ENCODE measurements around the gene IQCM.
"Not testable (repeated sequence)": the region's sequence is repeated elsewhere in the genome, so short reads cannot be mapped to it uniquely, and the experiment has no call there.

Gene IQCM

DNA sequence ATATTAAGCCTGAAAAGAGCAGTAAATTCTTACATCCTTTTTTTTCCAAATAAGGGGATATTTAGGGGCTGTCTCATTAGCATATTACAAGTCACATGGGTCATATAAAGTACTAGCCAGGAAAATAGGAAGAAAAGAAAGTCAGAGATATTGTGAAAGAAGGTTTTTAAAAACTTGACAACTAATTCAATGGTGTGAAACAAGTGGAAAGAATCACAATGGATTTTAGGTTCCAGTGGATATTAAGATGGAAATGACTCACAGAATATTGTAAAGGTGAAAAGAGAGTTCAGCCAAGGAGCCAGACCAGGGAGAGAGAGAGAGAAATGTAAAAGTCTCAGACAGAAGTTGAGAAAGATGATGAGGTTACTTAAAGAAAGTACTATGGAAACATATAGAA lies 297.2 kb downstream of the IQCM start:
- no peaks in the 10 kb centered on the region for H3K27me3 ChIP-seq (ENCODE audit: insufficient read depth, poor library complexity, severe bottlenecking)
- ATAC-seq (ENCODE audit: low read depth) (no peak), DNase-seq (ENCODE audit: low spot score) (no peak)
- no peaks in the 10 kb centered on the region for H3K4me1 ChIP-seq (ENCODE audit: insufficient read depth, poor library complexity, severe bottlenecking)
- H3K27ac ChIP-seq (ENCODE audit: poor library complexity, severe bottlenecking), result no peak overlapping the region
- H3K4me3 ChIP-seq (ENCODE audit: severe bottlenecking), result no peak overlapping the region
- TF ChIP-seq, protein P1, sequence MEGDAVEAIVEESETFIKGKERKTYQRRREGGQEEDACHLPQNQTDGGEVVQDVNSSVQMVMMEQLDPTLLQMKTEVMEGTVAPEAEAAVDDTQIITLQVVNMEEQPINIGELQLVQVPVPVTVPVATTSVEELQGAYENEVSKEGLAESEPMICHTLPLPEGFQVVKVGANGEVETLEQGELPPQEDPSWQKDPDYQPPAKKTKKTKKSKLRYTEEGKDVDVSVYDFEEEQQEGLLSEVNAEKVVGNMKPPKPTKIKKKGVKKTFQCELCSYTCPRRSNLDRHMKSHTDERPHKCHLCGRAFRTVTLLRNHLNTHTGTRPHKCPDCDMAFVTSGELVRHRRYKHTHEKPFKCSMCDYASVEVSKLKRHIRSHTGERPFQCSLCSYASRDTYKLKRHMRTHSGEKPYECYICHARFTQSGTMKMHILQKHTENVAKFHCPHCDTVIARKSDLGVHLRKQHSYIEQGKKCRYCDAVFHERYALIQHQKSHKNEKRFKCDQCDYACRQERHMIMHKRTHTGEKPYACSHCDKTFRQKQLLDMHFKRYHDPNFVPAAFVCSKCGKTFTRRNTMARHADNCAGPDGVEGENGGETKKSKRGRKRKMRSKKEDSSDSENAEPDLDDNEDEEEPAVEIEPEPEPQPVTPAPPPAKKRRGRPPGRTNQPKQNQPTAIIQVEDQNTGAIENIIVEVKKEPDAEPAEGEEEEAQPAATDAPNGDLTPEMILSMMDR (IDR thresholded peaks at IDR 0.05; ENCODE audit: poor library complexity, severe bottlenecking), result no peak
- H3K9me3 ChIP-seq (ENCODE audit: severe bottlenecking), result no peaks in the 10 kb centered on the region
- H3K36me3 ChIP-seq (ENCODE audit: low read depth), result no peaks in the 10 kb centered on the region

DNA sequence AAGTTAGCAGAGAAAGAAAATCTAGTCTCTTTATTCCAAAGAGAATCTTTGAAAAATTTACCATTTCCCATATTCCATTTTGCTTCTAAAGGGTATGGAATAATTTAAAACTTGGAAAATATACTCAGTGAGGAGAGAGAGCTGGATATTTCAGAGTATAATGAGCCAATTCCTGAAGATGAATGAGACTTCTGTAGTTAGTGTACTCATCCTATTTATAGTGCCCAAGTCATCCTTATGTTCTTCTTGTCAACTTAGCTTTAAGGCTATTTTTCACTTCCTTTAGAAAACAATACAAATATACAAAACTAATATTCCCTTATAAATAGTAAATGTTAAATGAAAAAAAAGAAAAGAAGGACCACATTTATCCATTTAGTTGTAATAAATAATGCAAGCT lies 302.6 kb downstream of the IQCM start:
- Histone ChIP-seq H3K9me3 (ENCODE audit: severe bottlenecking) (no peaks in the 10 kb centered on the region), H3K36me3 (ENCODE audit: low read depth) (no peaks in the 10 kb centered on the region), H3K27me3 (ENCODE audit: insufficient read depth, poor library complexity, severe bottlenecking) (no peaks in the 10 kb centered on the region), H3K4me3 (ENCODE audit: severe bottlenecking) (no peak overlapping the region), H3K27ac (ENCODE audit: poor library complexity, severe bottlenecking) (no peak overlapping the region), H3K4me1 (ENCODE audit: insufficient read depth, poor library complexity, severe bottlenecking) (no peaks in the 10 kb centered on the region)
- DNase-seq (ENCODE audit: low spot score) (no peak), ATAC-seq (ENCODE audit: low read depth) (no peak)
- TF ChIP-seq, protein P1 (IDR thresholded peaks at IDR 0.05; ENCODE audit: poor library complexity, severe bottlenecking), result no peak

DNA sequence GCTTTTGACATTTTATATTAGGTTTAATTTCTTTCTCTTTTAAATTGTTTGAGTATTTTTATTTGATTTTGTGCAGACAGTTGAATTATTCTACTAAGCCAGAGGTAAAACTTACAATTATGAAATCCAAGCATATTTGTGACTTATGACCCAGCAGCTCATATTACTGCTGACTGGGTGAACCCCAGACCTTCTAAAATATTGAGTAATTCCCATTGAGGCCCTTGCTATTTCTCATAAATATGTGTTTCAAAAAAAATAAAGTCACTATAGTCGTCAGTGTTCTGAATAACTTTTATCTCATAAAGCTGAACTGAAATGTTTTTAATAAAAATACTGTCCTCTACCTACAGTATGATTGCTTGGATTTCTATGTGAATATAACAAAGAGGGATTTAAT lies 303.1 kb downstream of the IQCM start:
- no peaks in the 10 kb centered on the region for H3K36me3 ChIP-seq (ENCODE audit: low read depth)
- no peak overlapping the region for H3K27ac ChIP-seq (ENCODE audit: poor library complexity, severe bottlenecking)
- peak; percentile 45; the same call in 1 of the 3 replicates for ATAC-seq (ENCODE audit: low read depth)
- no peaks in the 10 kb centered on the region for H3K9me3 ChIP-seq (ENCODE audit: severe bottlenecking)
- no peak overlapping the region for H3K4me3 ChIP-seq (ENCODE audit: severe bottlenecking)
- TF ChIP-seq, protein P1 (IDR thresholded peaks at IDR 0.05; ENCODE audit: poor library complexity, severe bottlenecking), result no peak
- DNase-seq (ENCODE audit: low spot score), result no peak
- H3K27me3 ChIP-seq (ENCODE audit: insufficient read depth, poor library complexity, severe bottlenecking), result no peaks in the 10 kb centered on the region
- H3K4me1 ChIP-seq (ENCODE audit: insufficient read depth, poor library complexity, severe bottlenecking), result no peaks in the 10 kb centered on the region

DNA sequence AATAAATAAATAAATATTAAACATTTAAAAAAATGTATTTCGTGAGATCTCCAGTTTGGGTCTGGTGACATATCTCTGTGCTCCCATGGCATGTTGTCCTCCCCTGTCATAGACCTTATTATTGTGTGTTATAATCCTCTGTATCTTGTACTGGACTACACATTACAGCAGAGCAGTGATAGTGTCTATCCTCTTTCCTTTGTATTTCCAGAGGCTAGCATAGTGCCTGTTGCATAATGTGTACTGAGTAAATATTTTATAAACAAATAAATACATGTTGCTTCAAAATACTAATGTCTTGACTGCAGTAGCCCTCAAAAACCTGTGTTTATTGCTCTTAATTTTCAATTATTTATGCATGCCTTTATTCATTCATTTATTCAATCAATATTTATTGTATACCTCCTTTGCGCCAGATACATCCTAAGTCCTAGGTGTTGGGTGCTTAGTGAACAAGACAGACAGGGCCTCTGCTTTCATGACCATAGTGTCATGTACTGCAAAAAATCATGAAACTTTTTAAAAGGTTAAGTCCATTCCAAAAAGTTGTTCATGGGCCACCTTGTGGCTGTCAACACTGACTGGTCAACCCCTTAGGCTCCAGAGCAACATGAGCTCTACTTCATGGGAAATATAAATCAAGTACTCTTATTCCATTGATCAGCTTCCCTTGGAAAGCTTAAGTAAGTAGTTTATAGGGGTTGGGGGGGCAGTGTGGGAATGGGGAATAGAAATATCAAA lies 303.9 kb downstream of the IQCM start:
- H3K4me3 ChIP-seq (ENCODE audit: severe bottlenecking), result no peak overlapping the region
- DNase-seq (ENCODE audit: low spot score) (no peak), ATAC-seq (ENCODE audit: low read depth) (no peak)
- H3K36me3 ChIP-seq (ENCODE audit: low read depth), result no peaks in the 10 kb centered on the region
- no peak overlapping the region for H3K27ac ChIP-seq (ENCODE audit: poor library complexity, severe bottlenecking)
- H3K27me3 ChIP-seq (ENCODE audit: insufficient read depth, poor library complexity, severe bottlenecking), result no peaks in the 10 kb centered on the region
- no peaks in the 10 kb centered on the region for H3K4me1 ChIP-seq (ENCODE audit: insufficient read depth, poor library complexity, severe bottlenecking)
- H3K9me3 ChIP-seq (ENCODE audit: severe bottlenecking), result no peaks in the 10 kb centered on the region
- TF ChIP-seq, protein P1 (IDR thresholded peaks at IDR 0.05; ENCODE audit: poor library complexity, severe bottlenecking), result no peak

DNA sequence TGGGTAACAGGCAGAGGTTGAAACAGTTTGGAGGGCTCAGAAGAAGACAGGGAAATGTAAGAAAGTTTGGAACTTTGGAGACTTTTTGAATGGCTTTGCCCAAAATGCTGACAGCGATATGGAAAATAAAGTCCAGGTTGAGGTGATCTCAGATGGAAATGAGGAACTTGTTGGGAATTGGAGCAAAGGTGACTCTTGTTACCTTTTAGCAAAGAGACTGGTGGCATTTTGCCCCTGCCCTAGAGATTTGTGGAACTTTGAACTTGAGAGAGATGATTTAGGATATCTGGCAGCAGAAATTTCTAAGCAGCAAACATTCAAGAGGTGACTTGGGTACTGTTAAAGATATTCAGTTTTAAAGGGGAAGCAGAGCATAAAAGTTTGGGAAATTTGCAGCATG lies 308.3 kb downstream of the IQCM start:
- not testable (repeated sequence) for DNase-seq (ENCODE audit: low spot score); H3K4me3 ChIP-seq (ENCODE audit: severe bottlenecking); H3K9me3 ChIP-seq (ENCODE audit: severe bottlenecking); H3K36me3 ChIP-seq (ENCODE audit: low read depth); H3K4me1 ChIP-seq (ENCODE audit: insufficient read depth, poor library complexity, severe bottlenecking); ATAC-seq (ENCODE audit: low read depth); H3K27me3 ChIP-seq (ENCODE audit: insufficient read depth, poor library complexity, severe bottlenecking); H3K27ac ChIP-seq (ENCODE audit: poor library complexity, severe bottlenecking)
